Activated CD8-positive, alpha-beta memory T cell treated with anti-CD3 and anti-CD28 coated beads for 24 hours (primary cell): ENCODE measurements around the gene TGFBR1.
"Not testable (repeated sequence)": the region's sequence is repeated elsewhere in the genome, so short reads cannot be mapped to it uniquely, and the experiment has no call there.

Source experiments
- DNase-seq: peaks from one replicate; pipeline ENCODE4 v3.0.0-alpha.2; 2020

TGFBR1 gene

DNA sequence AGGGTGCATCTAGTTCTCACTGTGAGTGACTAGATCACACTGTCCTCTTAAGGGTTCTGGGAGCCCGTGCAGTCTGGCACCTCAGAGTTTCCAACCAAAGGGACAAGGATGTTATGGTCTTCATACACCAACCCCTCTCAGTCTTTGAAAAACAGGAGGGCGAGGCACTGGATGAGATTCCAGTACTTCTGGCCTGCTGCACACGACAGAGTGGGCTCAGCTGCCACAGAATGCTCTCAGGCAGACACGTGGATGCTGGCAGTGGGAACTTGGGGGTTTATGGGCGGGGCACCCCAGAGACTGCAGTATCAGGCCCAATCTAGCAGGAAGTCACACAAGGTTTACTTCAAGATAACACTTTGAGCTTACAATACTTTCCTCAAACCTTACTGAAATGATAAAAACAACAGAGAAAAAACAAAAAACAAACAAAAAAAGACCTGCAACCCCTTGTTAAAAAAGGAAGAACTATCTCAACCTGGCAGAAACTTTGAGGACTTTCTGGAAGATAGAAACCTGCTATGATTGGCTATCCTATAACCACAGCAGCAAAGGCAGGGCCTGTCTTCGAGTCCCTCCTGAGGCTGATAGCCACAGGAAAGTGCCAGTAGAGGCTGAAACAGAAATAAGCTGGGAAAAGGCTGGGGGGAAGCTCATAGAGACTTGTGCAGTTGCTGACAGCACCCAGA lies 28.3 kb upstream of the TGFBR1 start:
- peak; percentile 69 for DNase-seq

- no peak for DNase-seq
Observed at GRCh38 chr9:99078717-99079116, 26.2 kb upstream of the TGFBR1 start.

GRCh38 chr9:99079542-99079941 lies 25.4 kb upstream of the TGFBR1 start:
- DNase-seq = no peak

DNA sequence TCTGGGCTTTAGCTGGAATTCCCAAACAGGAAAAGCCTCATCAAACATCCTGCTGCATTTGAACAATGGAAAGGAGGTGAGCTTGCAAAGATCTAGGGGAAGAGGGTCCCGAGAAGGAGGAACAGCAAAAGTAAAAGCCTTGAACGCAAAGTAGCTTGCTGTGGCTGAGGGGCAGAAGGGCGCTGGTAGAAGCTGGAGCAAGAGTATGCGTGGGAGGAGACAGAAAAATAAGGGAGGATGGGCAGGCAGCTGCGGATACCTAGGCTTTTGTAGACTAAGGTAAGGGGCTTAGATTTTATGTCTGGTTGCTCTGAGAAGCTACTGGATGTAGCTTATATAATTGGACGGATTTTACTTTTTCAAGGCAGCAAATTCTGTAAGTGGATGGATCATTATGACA lies 21.9 kb upstream of the TGFBR1 start:
- DNase-seq = no peak

DNA sequence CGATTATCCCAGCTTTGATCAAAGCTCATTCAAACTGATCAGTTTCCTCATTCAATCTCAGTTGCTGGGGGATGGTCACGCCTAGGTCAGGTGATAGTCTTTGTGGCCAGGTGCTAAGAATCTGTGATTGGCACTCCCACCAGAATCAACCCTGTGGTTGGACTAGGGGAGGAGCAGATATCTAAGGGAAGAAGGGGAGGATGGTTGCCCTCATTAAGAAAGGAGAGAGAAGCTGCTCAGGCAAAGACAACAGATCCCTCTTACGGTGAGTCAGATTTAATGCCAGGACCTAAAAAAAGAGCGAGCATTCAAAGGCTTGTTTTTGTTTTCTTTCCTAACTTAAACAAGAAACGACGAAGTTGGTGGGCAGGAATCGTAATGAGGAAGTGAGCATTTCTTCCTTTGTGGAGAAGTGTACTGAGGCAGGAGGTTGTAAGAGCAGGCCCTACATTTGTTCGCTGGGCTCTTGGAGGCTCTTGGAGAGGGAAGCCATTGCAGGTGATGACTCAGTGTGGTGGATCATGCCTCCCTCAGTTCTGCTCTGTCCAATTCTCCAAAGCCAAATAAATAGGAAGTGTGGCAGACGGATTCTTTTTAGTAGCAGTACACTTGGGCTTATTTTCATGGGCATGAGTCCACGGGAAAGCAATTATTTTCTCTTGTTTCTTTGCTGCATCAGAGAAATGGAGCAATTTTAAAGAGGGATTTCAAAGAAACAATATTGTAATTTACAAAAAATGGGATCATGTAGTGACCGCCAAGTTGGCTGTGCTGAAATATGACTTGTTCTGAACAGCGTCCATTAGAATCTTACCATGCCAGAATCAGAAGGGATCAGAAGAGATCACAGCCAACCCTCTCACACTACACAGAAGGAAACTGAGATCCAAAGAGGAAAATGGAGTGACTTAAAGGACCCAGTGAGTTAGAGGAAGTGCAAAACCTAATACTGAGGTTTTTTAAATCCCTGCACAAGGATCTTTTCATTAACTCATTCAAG lies 18.7 kb upstream of the TGFBR1 start:
- DNase-seq = no peak

- DNase-seq = no peak
Observed at GRCh38 chr9:99087462-99087861, 17.5 kb upstream of the TGFBR1 start.

GRCh38 chr9:99090336-99091130 lies 14.4 kb upstream of the TGFBR1 start:
- DNase-seq = no peak

DNA sequence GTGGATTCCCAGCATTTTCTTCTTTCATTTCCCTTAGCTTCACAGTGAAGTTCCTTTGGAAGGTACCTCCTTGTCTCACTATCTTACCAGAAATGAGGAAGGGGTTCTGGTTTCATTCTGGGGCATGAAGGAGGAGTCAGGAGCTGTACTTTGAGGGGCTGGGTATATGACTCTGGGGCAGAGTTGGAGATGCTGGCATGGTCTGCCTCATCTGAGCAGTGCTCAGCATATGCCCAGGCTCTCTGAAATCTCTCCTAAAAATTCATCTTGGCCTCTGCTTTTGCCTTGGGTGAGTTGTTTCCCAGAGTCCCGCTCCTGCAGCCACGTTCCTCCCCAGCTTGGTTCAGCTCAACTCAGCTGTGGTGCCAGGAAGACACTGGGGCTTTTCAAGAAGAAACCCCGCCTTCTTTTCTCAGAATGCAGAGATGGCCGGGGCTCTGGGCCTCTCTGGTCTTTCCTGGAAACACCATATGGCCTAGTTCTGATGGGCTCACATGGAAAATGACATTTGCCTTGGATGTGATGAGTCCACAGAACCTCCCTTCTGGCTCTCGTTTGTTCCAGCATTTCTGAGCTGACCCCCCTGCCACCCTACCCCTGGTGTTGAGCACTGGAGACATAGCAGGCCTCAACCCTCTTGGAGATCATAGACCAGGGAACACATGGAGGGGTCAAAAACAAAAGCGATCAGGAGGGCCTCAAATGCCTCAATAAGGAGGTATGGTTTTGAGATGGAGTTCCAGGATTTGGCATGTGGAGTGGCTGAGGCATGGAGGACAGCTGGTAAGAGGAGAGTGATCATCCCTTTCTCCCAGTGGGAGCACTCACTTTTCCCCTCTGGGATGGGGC lies 12.0 kb upstream of the TGFBR1 start:
- DNase-seq = peak; percentile 77

DNA sequence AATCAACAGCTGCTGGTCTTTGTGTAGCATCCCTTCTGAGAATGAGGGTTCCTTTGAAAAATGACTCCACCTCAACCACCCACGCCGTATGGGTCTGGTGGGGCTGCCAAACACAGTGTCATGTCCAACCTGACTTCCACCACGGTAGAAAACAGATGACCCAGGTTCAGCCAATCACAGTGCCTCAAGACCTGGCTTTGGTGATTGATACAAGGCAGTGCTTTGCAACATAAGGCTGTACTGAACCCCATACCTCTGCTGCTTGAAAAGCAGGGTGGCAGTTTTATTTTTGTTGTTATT lies 11.5 kb upstream of the TGFBR1 start:
- peak; percentile 66 for DNase-seq

- DNase-seq = no peak
Observed at GRCh38 chr9:99095565-99095964, 9.3 kb upstream of the TGFBR1 start.

- DNase-seq = no peak
Observed at GRCh38 chr9:99096409-99096808, 8.5 kb upstream of the TGFBR1 start.

DNA sequence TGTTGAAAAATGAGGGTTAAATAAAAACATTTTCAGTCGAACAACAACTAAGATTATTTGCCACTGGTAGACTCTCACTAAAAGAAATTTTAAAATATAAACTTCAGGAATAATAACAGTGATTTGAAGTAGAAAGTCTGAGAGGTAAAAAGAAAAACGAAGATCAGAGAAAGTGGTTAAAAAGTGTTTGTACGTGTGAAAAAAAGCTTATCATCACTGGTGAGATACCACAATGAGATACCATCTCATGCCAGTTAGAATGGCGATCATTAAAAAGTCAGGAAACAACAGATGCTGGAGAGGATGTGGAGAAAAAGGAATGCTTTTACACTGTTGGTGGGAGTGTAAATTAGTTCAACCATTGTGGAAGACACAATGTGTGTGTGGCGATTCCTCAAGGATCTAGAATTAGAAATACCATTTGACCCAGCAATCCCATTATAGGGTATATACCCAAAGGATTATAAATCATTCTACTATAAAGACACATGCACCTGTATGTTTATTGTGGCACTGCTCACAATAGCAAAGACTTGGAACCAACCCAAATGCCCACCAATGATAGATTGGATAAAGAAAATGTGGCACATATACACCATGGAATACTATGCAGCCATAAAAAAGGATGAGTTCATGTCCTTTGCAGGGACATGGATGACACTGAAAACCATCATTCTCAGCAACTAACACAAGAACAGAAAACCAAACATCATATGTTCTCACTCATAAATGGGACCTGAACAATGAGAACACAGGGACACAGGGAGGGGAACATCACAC lies 4.9 kb upstream of the TGFBR1 start:
- DNase-seq = not testable (repeated sequence)

GRCh38 chr9:99101271-99101670 lies 3.6 kb upstream of the TGFBR1 start:
- no peak for DNase-seq

- DNase-seq = no peak
Observed at GRCh38 chr9:99101812-99102211, 3.1 kb upstream of the TGFBR1 start.

- no peak for DNase-seq
Observed at GRCh38 chr9:99103054-99103895, 1.6 kb upstream of the TGFBR1 start.

- DNase-seq = no peak
Observed at GRCh38 chr9:99103901-99104458, 933 bp upstream of the TGFBR1 start.

DNA sequence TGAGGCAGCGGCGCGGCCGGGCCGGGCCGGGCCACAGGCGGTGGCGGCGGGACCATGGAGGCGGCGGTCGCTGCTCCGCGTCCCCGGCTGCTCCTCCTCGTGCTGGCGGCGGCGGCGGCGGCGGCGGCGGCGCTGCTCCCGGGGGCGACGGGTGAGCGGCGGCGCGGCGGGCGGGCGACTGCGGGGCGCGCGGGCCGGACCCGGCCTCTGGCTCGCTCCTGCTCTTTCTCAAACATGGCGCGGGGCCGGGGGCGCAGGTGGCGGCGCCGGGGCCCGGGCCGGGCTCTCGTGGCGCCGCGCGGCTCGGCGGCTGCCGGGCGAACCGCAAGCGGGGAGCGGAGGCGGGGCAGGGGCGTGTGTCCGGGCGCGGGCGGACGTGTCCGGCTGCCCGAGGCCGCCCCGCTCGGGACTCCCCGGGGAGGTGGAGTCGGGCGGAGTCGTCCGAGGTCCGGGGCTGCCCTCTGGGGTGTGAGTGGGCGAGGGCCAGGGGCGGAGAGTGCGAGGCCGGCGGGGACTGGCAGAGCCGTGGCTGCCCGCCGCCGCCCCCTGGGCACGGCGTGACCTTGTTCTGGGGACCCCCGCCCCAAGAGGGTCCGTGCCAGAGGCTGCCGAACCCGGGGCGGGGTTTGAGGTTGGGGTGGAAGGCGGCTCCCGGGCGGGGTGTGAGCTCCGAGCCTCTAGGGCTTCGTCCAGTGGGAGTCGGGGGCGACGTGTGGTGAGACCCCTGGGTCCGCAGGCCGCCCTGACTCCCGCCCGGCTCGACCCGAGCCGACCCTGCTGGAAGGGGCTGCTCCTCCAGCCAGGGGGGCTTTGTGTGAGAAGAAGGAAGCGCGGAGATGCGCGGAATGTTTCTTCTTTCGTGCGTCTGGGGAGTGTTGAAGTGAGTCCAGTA lies 485 bp downstream of the TGFBR1 start:
- DNase-seq = peak; percentile 81

DNA sequence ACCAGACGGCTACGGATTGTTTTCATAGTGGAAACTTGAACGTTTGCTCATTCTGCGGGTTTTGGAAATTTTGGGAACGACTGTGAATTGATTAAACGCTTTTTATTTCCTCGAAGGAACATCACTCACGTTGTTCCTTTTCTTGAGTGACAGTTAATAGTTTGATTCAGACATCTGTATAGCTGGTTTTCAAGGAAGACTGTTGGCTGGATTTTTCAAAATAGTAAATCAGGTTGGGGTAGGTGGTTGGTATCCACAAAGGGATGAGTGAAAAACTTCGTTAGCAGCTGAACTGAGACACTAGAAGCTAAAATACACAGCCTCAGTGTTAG lies 1.1 kb downstream of the TGFBR1 start:
- DNase-seq = no peak

- no peak for DNase-seq
Observed at GRCh38 chr9:99107421-99107820, 2.5 kb downstream of the TGFBR1 start.
